HCT116 (cell line): ENCODE measurements around the gene BPIFA1. TPM values are rescaled to one million over a fixed set of nuclear protein-coding genes. Genes with fewer than 3 reads are reported as not detected.

Source experiments
- ATAC-seq: fragments of 200-7000 bp; cut with Tn5 transposase; 2 replicates; pipeline ENCODE4 v1.9.1; 2020; ENCODE audit warnings: mild to moderate bottlenecking, moderate library complexity
- BruUV-seq: library from RNA; stranded (reverse); fragments of 400-500 nt; replicated peaks from 2 replicates; lab custom pipeline; 2021; lab: Mats Ljungman, UMichigan
- CTCF ChIA-PET: fragments of 300-600 bp; sonication (Branson Sonifier 250); formaldehyde crosslinking; loops from one replicate; lab custom pipeline; 2021; ENCODE audit warnings: antibody characterized with exemption; lab: Charles Lee
- POLR2A ChIA-PET: fragments of 300-600, 350-600 bp; sonication (Branson Sonifier 250); formaldehyde crosslinking; loops from one replicate; lab custom pipeline; 2021; ENCODE audit warnings: antibody characterized with exemption; lab: Charles Lee
- RAD21 ChIA-PET, 2 experiments: fragments of 300-600 bp; sonication (Branson Sonifier 250); formaldehyde crosslinking; loops; one replicate each; lab custom pipeline; 2023; ENCODE audit warnings: low total read pairs in 2 of 2; ENCODE audit not compliant: uncharacterized antibody in 2 of 2, unreplicated experiment in 2 of 2, low non-redundant PET in 1 of 2; lab: Charles Lee
- DNase-seq: peaks from one replicate; pipeline ENCODE4 v3.0.0-alpha.2; 2010; ENCODE audit warnings: low read depth, low spot score
- H2AFZ ChIP-seq: fragments of 200-600 bp; shearing (Covaris generic), sonication (generic); 2 replicates; pipeline ENCODE4 v1.6.1; 2017; ENCODE audit warnings: low read depth, mixed run types, mixed read lengths, antibody characterized with exemption, low read length; ENCODE audit not compliant: poor library complexity, severe bottlenecking
- H3K27ac ChIP-seq: 2 replicates; pipeline ENCODE4 v1.5.1; 2012; ENCODE audit warnings: low read depth, low read length
- H3K27me3 ChIP-seq: fragments of 200-600 bp; sonication (generic); 2 replicates; pipeline ENCODE4 v1.6.1; 2016; ENCODE audit warnings: mixed run types, low read length, mixed read lengths; ENCODE audit not compliant: insufficient read depth
- H3K36me3 ChIP-seq, 2 experiments: fragments of 200-500 bp in 1 of 2; fragments of 200-600 bp in 1 of 2; sonication (Bioruptor generic) in 1 of 2; sonication (generic) in 1 of 2; 2 replicates each; pipeline versions ENCODE4 v1.5.1 to v1.6.1; 2014 to 2016; ENCODE audit warnings: low read length in 2 of 2, inconsistent platforms in 1 of 2, mixed read lengths in 1 of 2, mixed run types in 1 of 2; ENCODE audit not compliant: insufficient read depth in 2 of 2, control insufficient read depth in 1 of 2
- H3K4me1 ChIP-seq, 2 experiments: fragments of 200-600 bp in 1 of 2; sonication (generic) in 1 of 2; 2 replicates each; pipeline versions ENCODE4 v1.5.1 to v1.6.1; 2012 to 2017; ENCODE audit warnings: low read length in 2 of 2, inconsistent platforms in 1 of 2, mild to moderate bottlenecking in 1 of 2, mixed read lengths in 1 of 2, mixed run types in 1 of 2, moderate library complexity in 1 of 2; ENCODE audit not compliant: insufficient read depth in 2 of 2, control insufficient read depth in 1 of 2
- H3K4me2 ChIP-seq: fragments of 200-600 bp; sonication (generic); 2 replicates; pipeline ENCODE4 v1.6.1; 2017; ENCODE audit warnings: mixed run types, low read length, mixed read lengths
- H3K4me3 ChIP-seq, 2 experiments: fragments of 200-600 bp in 1 of 2; sonication (generic) in 1 of 2; replicated peaks in 1 of 2; 2 replicates each; pipeline ENCODE4 v1.5.1; 2011 to 2016; ENCODE audit warnings: low read length in 2 of 2, control low read depth in 1 of 2, low read depth in 1 of 2, mild to moderate bottlenecking in 1 of 2, mixed read lengths in 1 of 2, mixed run types in 1 of 2
- H3K79me2 ChIP-seq: fragments of 200-600 bp; sonication (generic); 2 replicates; pipeline ENCODE4 v1.6.1; 2017; ENCODE audit warnings: mild to moderate bottlenecking, mixed run types, low read length, moderate library complexity, mixed read lengths; ENCODE audit not compliant: insufficient read depth
- H3K9ac ChIP-seq: fragments of 200-600 bp; sonication (generic); 2 replicates; pipeline ENCODE4 v1.6.1; 2016; ENCODE audit warnings: low read length, mixed read lengths
- H3K9me2 ChIP-seq: fragments of 200-600 bp; sonication (generic), shearing (Covaris generic); 2 replicates; pipeline ENCODE4 v1.6.1; 2017; ENCODE audit warnings: mixed run types, mild to moderate bottlenecking, moderate library complexity; ENCODE audit not compliant: insufficient read depth
- H3K9me3 ChIP-seq, 2 experiments: fragments of 200-500 bp in 1 of 2; fragments of 200-600 bp in 1 of 2; sonication (Bioruptor generic) in 1 of 2; sonication (generic) in 1 of 2; 2 replicates each; pipeline ENCODE4 v1.6.1; 2014 to 2017; ENCODE audit warnings: low read length in 2 of 2, mixed read lengths in 2 of 2, inconsistent platforms in 1 of 2, low read depth in 1 of 2, mild to moderate bottlenecking in 1 of 2, mixed run types in 1 of 2, moderate library complexity in 1 of 2; ENCODE audit not compliant: control insufficient read depth in 1 of 2, insufficient read depth in 1 of 2
- H4K20me1 ChIP-seq: fragments of 200-600 bp; sonication (generic), shearing (Covaris generic); 2 replicates; pipeline ENCODE4 v1.6.1; 2017; ENCODE audit warnings: mixed run types, mild to moderate bottlenecking, moderate library complexity; ENCODE audit not compliant: insufficient read depth
- ATF3 ChIP-seq: IDR thresholded peaks from 2 replicates; pipeline ENCODE4 v1.6.1; 2012
- CBX3 ChIP-seq: IDR thresholded peaks from 2 replicates; pipeline ENCODE4 v1.6.1; 2012; ENCODE audit warnings: low read depth
- CEBPB ChIP-seq: IDR thresholded peaks from 2 replicates; pipeline ENCODE4 v1.6.1; 2012; ENCODE audit warnings: low read depth
- EGR1 ChIP-seq: IDR thresholded peaks from 2 replicates; pipeline ENCODE4 v1.6.1; 2012; ENCODE audit warnings: low read depth
- ELF1 ChIP-seq: IDR thresholded peaks from 2 replicates; pipeline ENCODE4 v1.6.1; 2012; ENCODE audit warnings: low read depth, borderline replicate concordance
- EZH2phosphoT487 ChIP-seq: fragments of 200-600 bp; IDR thresholded peaks from 2 replicates; pipeline ENCODE4 v1.6.1; 2018; ENCODE audit warnings: antibody characterized with exemption, borderline replicate concordance
- FOSL1 ChIP-seq: IDR thresholded peaks from 2 replicates; pipeline ENCODE4 v1.6.1; 2012; ENCODE audit warnings: low read depth
- JUND ChIP-seq: IDR thresholded peaks from 2 replicates; pipeline ENCODE4 v1.6.1; 2012
- MAX ChIP-seq: IDR thresholded peaks from 2 replicates; pipeline ENCODE4 v1.6.1; 2012
- POLR2A ChIP-seq: IDR thresholded peaks from 2 replicates; pipeline ENCODE4 v1.7.0; 2011; ENCODE audit warnings: borderline replicate concordance; ENCODE audit not compliant: insufficient read depth, insufficient read length; ENCODE audit errors: extremely low read depth
- POLR2AphosphoS5 ChIP-seq: IDR thresholded peaks from 2 replicates; pipeline ENCODE4 v1.6.1; 2011; ENCODE audit warnings: mild to moderate bottlenecking, low read depth, low read length, moderate library complexity
- RAD21 ChIP-seq: IDR thresholded peaks from 2 replicates; pipeline ENCODE4 v1.6.1; 2012; ENCODE audit warnings: low read depth, mild to moderate bottlenecking
- REST ChIP-seq: IDR thresholded peaks from 2 replicates; pipeline ENCODE4 v1.6.1; 2012; ENCODE audit warnings: low read depth
- SIN3A ChIP-seq: IDR thresholded peaks from 2 replicates; pipeline ENCODE4 v1.6.1; 2012; ENCODE audit warnings: low read depth
- YY1 ChIP-seq: IDR thresholded peaks from 2 replicates; pipeline ENCODE4 v1.6.1; 2011; ENCODE audit warnings: low read length, low read depth, moderate library complexity, mild to moderate bottlenecking; ENCODE audit not compliant: insufficient replicate concordance; ENCODE audit errors: extremely low read depth
- ZFX ChIP-seq: fragments of 450-650 bp; IDR thresholded peaks from 2 replicates; pipeline ENCODE4 v1.6.1; 2017
- intact Hi-C: fragments of 100-400 bp; cut with micrococcal nuclease; formaldehyde crosslinking; loops from 2 replicates; pipeline ENCODE4 v1.10.0; 2022
- total RNA-seq: library from RNA; stranded (reverse); gene quantifications from one replicate; pipeline ENCODE4 v1.2.1, GENCODE V29; 2021; ENCODE audit not compliant: unreplicated experiment

The BPIFA1 gene
- total RNA-seq, 1 experiment from 2014 or later: not detected

- TF ChIP-seq ZFX: no peak
These were observed 19.2 kb downstream of the BPIFA1 start (continued) for GRCh38 chr20:33255005-33255404.

GRCh38 chr20:33257237-33257636, 21.4 kb downstream of the BPIFA1 start:
- Histone ChIP-seq H3K27ac (no peak overlapping the region), H3K9me2 (no peaks in the 10 kb centered on the region), H3K36me3 (no peaks in the 10 kb centered on the region), H3K4me2 (no peak overlapping the region), H3K9me3 (no peaks in the 10 kb centered on the region), H4K20me1 (no peaks in the 10 kb centered on the region), H2AFZ (no peak overlapping the region), H3K79me2 (no peaks in the 10 kb centered on the region), H3K4me1 (no peaks in the 10 kb centered on the region), H3K4me3 (no peak overlapping the region), H3K9ac (no peak overlapping the region), H3K27me3 (no peaks in the 10 kb centered on the region)
- POLR2A ChIA-PET: no interaction called here
- intact Hi-C loops: no loop called here
- RAD21 ChIA-PET: no interaction called here
- CTCF ChIA-PET: interaction anchor here (0.6 kb wide), 1 partner anchor 35 kb away, joined by 3 read pairs; no protein-coding TSS in a partner anchor
- DNase-seq: no peak
- no TSS peak for BruUV-seq
- TF ChIP-seq RAD21: no peak
- TF ChIP-seq FOSL1: no peak
- TF ChIP-seq YY1: no peak
- no peak for TF ChIP-seq POLR2AphosphoS5
- TF ChIP-seq CEBPB: no peak
- no peak for TF ChIP-seq POLR2A
- no peak for TF ChIP-seq CBX3
- no peak for TF ChIP-seq REST
- no peak for TF ChIP-seq ZFX
- no peak for TF ChIP-seq MAX
- TF ChIP-seq SIN3A: no peak
- no peak for TF ChIP-seq EGR1
- no peak for TF ChIP-seq ATF3
- no peak for TF ChIP-seq ELF1
- no peak for TF ChIP-seq EZH2phosphoT487
- no peak for TF ChIP-seq JUND
- ATAC-seq: no peak
